ENCODE results near the gene CAMSAP2.

CAMSAP2 gene

DNA sequence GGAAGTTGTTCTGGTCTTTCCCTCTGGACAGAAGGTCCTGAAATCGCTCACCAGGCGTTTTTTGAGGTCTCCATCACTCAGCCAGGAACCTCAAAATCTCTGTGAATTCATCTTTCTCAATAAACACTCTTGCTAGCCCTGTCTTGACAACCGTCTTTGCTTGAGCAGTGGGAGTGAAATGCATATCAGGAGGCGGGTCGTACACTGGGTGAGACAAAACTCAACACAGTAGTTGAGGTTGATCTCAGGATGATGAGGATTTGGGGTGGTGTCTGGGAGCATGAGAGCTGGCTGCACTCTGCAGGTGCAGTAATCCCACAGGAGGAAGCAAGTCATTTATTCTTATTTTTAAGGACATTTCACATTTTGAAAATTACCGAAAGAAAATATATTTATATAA is 136.0 kb downstream of the CAMSAP2 start:
- TF ChIP-seq, protein P1, sequence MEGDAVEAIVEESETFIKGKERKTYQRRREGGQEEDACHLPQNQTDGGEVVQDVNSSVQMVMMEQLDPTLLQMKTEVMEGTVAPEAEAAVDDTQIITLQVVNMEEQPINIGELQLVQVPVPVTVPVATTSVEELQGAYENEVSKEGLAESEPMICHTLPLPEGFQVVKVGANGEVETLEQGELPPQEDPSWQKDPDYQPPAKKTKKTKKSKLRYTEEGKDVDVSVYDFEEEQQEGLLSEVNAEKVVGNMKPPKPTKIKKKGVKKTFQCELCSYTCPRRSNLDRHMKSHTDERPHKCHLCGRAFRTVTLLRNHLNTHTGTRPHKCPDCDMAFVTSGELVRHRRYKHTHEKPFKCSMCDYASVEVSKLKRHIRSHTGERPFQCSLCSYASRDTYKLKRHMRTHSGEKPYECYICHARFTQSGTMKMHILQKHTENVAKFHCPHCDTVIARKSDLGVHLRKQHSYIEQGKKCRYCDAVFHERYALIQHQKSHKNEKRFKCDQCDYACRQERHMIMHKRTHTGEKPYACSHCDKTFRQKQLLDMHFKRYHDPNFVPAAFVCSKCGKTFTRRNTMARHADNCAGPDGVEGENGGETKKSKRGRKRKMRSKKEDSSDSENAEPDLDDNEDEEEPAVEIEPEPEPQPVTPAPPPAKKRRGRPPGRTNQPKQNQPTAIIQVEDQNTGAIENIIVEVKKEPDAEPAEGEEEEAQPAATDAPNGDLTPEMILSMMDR (conservative IDR thresholded peaks at IDR 0.05): no peak
- TF ChIP-seq ZFX (IDR thresholded peaks at IDR 0.05): no peak

DNA sequence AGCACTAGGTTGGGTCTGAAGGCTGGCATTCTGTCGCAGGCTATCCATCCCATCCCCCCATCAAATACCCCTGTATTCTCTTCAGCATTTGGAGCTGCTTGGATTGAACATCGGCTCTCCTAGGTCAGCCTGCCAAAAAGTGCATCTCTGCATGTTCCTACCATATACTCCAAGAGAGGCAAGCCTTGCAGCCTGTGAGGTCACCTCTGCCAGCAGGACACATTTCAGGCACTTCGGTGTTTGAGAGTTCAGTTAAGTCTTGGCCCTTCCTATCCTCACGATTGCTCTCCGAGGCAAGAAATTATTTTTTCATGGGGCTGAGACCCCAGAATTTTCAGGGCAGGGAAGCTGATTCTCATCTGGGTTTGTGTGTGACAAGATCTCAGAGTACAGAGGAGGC is 136.7 kb downstream of the CAMSAP2 start:
- no peak for TF ChIP-seq ZFX (IDR thresholded peaks at IDR 0.05)
- TF ChIP-seq, protein P1 (conservative IDR thresholded peaks at IDR 0.05): no peak
- no peak overlapping the region for H3K27ac ChIP-seq

More for the DNA sequence above, 136.0 kb downstream of the CAMSAP2 start:
- no peak overlapping the region for H3K27ac ChIP-seq

DNA sequence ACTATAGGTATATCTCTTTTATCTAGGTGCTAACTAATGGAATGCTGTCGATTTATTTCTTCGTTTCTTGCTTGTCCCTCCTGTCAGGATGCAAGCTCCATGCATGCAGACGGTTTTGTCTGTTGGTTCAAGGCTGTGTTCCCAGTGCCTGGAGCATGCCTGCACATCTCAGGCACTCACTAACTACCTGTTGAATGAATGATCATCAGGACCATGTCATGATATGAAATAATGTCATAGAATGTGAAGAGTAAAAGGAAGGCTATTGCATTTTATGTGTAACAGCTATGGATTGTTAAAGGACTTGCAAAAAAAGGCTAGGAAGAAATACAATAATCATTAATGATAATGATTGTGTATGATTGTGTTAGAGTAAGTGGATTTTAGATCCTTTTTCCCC is 138.3 kb downstream of the CAMSAP2 start:
- H3K27ac ChIP-seq: no peak overlapping the region
- no peak for TF ChIP-seq ZFX (IDR thresholded peaks at IDR 0.05)
- TF ChIP-seq, protein P1 (conservative IDR thresholded peaks at IDR 0.05): no peak

DNA sequence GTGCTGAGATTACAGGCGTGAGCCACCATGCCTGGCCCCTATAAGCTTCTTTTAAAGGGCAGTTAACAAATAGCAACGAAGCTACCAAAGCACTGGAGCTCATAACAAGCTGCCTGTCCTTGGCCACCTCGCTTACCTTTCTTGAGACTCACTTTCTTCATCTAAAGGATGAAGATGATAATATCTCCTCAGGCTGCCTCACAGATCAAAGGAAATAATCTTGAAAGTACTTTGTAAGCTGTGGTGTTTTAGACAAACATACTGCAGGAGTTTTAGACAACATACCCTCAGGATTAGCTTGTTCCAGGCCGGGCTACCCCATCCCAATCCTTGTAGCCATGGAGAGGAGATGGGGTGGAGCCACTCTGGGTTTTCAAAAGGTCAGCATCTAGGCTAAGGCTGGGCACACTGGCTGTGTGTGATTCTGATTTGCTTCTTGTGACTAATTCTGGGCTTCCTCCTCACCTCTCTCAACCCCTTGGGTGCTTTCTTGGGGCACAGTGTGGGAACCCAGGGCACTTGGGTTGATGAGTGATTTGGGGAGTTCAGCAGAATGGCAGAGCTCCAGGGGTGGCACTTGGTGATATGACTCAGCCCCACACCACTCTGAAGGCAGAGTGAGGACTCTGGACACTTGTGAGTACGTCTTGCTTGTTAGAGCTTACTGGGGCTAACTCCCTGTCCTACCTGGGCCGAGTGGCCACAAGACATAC is 139.3 kb downstream of the CAMSAP2 start:
- TF ChIP-seq, protein P1 (conservative IDR thresholded peaks at IDR 0.05): no peak
- no peak for TF ChIP-seq ZFX (IDR thresholded peaks at IDR 0.05)
- H3K27ac ChIP-seq: no peak overlapping the region

DNA sequence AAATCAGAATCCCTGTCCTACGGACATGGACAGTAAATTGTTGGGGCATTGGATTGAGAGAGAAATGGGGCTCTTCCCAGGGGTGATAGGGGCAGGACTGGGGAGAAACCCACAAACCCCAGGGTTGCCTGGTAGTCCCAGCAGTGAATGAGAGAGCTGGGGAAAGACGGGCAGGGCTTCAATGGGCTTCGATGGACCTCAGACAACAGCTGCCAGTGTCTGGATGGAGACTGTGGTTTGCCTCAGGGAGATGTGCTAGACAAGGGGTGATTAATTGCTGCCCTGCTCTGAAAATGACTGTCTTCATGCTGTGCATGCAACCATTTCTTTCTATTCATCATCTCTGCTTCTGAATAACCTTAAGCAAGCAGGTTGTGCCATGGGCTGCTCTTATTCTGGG is 141.5 kb downstream of the CAMSAP2 start:
- TF ChIP-seq, protein P1 (conservative IDR thresholded peaks at IDR 0.05): no peak
- no peak for TF ChIP-seq ZFX (IDR thresholded peaks at IDR 0.05)

DNA sequence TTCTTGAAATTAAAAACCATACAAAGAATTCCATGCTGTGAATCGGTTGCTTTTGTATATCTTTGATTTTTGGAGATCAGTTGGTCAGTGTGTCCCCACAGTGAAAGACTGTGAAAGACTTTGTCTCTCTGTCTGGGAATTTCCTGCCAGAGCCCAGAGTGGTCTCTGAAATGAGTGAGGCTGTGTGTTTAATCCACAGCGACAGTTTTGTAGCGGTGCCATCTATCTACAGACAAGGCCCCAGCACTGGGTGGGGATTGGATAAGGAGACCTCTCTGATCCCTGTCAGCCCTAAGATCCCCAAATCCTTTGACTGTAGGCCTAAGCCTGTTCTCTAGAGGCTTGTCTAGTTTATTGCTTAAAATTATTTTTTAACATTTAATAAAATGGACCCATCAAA is 144.4 kb downstream of the CAMSAP2 start:
- no peak overlapping the region for H3K27ac ChIP-seq
- TF ChIP-seq ZFX (IDR thresholded peaks at IDR 0.05): no peak
- TF ChIP-seq, protein P1 (conservative IDR thresholded peaks at IDR 0.05): no peak

More for the DNA sequence above, 141.5 kb downstream of the CAMSAP2 start:
- H3K27ac ChIP-seq: no peak overlapping the region

DNA sequence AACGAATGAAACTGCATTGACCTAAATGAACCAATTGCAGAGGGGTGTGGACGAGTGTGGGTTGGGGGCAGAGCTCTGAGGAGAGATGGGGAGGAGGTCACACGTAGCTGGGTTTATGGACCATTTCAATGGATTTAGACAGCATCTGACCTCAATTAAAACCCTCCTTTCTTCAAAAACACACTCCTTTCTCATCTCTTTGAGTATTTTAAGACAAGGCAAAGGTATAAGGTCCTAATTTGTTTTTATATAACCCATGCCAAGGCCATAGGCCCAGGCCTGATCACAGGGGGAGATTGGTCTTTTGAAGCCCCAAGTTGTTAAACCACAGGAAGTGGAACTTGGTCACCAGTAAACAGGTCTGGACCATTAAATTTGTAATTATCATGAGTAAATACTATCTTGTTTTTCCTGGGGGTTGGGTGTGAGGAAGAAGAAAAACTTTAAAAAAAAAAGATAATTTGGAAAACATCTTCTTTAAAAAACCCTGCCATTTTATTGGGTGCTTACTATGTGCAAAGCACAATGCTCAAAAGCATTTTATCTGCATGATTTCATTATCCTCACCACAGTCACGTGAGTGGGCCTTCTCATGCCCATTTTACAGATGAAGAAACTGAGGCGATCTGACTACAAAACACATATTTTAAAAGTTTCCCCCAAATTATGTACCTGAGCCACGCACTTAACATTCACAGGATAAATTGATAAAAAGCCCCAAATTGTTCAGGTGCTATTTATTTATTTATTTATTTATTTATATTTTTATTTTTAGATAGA is 147.1 kb downstream of the CAMSAP2 start:
- no peak overlapping the region for H3K27ac ChIP-seq
- TF ChIP-seq ZFX (IDR thresholded peaks at IDR 0.05): no peak
- TF ChIP-seq, protein P1 (conservative IDR thresholded peaks at IDR 0.05): no peak
